Central memory CD8-positive, alpha-beta T cell (primary cell): ENCODE data around the gene PLK3.
"Not testable (repeated sequence)": the region's sequence is repeated elsewhere in the genome, so short reads cannot be mapped to it uniquely, and the experiment has no call there.

Source experiments
- ATAC-seq: fragments of 150-1000 bp; cut with Tn5 transposase; replicated peaks from 2 replicates; pipeline ENCODE4 v1.10.0; 2022; ENCODE audit warnings: mild to moderate bottlenecking, moderate FRiP score, moderate number of reproducible peaks; ENCODE audit not compliant: poor library complexity, severe bottlenecking; ENCODE audit errors: extremely low read depth
- DNase-seq, 2 donors: peaks; one replicate each; pipeline ENCODE4 v3.0.0; 2021; ENCODE audit warnings: low spot score in 2 of 2
- H3K27ac Mint-ChIP-seq: one replicate; pipeline ENCODE4 v1.8.0; 2022; ENCODE audit warnings: low read depth, mild to moderate bottlenecking, moderate library complexity, mixed read lengths
- H3K27me3 Mint-ChIP-seq: one replicate; pipeline ENCODE4 v1.8.0; 2022; ENCODE audit warnings: mixed read lengths
- H3K36me3 Mint-ChIP-seq: one replicate; pipeline ENCODE4 v1.8.0; 2022; ENCODE audit warnings: mild to moderate bottlenecking, moderate library complexity, mixed read lengths; ENCODE audit not compliant: insufficient read depth
- H3K4me1 Mint-ChIP-seq: one replicate; pipeline ENCODE4 v1.8.0; 2022; ENCODE audit warnings: mixed read lengths
- H3K4me3 Mint-ChIP-seq: one replicate; pipeline ENCODE4 v1.8.0; 2022; ENCODE audit warnings: mild to moderate bottlenecking, moderate library complexity, mixed read lengths
- H3K9me3 Mint-ChIP-seq: one replicate; pipeline ENCODE4 v1.8.0; 2022; ENCODE audit warnings: mixed read lengths

Gene PLK3

DNA sequence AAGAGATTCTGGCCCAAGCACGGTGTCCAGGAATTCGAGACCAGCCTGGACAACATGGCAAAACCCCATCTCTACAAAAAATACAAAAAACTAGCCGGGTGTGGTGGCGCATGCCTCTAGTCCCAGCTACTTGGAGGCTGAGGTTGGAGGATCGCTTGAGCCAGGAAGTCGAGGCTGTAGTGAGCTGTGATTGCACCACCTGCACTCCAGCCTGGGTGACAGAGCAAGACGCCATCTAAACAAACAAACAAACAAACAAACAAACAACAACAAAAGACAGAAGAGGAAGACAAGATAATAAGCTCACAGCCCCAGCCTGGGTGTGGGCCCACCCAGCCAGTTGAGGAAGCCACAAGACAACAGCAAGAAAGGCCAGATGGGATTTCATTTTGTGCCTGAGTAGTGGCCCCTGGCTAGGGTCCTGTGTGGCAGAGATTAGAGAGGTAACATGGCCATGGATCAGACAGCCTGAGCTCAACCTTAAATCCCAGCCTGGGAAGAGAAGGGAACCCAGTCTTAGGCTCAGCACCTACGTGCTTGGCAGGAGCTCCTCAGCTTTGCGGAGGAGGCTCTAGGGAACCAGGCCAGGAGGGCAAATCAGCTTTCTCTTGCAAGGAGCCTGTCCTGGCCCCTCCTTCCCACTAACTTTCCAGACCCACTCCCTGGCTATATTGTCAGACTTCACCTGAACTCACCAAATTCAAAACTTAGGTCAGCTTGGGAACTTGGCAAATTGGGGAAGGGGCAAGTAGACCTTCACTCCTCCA is 7.3 kb upstream of the PLK3 start:
- Mint-ChIP-seq H3K36me3 (no peaks in the 10 kb centered on the region), H3K27ac (no peak overlapping the region), H3K4me3 (no peak overlapping the region), H3K9me3 (no peaks in the 10 kb centered on the region), H3K27me3 (no peaks in the 10 kb centered on the region), H3K4me1 (no peaks in the 10 kb centered on the region)
- ATAC-seq (no peak), DNase-seq (no peak)

DNA sequence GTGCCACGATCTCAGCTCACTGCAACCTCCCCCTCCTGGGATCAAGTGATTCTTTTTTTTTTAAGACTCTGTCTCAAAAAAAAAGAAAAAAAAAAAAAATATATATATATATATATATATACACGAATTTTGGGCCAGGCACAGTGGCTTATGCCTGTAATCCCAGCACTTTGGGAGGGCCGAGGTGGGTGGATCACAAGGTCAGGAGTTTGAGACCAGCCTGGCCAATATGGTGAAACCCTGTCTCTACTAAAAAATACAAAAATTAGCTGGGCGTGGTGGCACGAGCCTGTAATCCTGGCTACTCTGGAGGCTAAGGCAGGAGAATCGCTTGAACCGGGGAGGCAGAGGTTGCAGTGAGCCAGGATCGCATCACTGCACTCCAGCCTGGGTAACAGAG is 2.3 kb upstream of the PLK3 start:
- H3K4me1 Mint-ChIP-seq, result peaks cover 23% of the 10 kb centered on the region
- ATAC-seq, H3K27me3 Mint-ChIP-seq, DNase-seq, H3K4me3 Mint-ChIP-seq, H3K27ac Mint-ChIP-seq, H3K9me3 Mint-ChIP-seq: not testable (repeated sequence)
- peaks cover 25% of the 10 kb centered on the region for H3K36me3 Mint-ChIP-seq

DNA sequence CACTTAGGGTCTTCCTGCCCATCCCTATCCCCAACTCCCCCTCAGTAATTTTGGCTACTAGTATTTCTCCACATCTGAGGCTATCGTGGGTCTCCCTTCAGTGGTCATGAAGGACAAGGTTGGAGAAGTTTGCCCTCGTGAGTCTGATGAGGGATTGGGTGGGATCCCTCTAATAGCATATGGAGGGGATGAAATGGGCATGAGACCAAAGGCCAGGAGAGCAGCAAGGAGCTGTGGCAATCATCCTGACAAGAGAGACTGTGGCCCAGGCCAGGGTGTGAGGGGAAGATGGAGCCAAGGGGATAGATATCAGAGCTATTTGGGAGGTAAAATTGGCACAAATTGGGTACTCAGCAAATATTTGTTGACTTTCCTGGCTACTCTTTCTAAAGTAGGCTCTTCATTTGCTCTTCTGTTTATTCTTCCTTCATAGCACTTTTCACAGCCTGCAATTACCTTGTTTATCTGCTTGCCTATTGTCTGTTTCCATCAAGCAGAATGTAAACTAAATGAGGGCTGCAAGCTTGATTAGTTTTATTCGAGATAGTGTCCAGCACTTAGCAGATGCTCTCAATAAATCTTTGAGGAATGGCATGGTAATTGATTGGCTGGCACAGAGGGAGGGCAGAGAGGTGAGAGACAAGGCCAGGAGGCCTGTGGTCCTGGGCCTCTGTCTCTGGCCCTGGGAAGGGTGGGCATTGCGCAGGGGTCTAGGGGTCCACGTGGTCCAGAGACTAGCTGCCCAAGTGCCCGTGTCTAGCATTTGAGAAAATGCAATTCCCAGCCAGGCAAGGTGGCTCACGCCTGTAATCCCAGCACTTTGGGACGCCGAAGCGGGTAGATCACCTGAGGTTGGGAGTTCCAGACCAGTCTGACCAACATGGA is 1.5 kb upstream of the PLK3 start:
- Mint-ChIP-seq H3K9me3 (no peaks in the 10 kb centered on the region), H3K4me1 (peaks cover 32% of the 10 kb centered on the region), H3K36me3 (peaks cover 32% of the 10 kb centered on the region), H3K4me3 (no peak overlapping the region), H3K27me3 (no peaks in the 10 kb centered on the region), H3K27ac (peak overlapping the region; percentile 98)
- no peak for DNase-seq
- ATAC-seq, result no peak

DNA sequence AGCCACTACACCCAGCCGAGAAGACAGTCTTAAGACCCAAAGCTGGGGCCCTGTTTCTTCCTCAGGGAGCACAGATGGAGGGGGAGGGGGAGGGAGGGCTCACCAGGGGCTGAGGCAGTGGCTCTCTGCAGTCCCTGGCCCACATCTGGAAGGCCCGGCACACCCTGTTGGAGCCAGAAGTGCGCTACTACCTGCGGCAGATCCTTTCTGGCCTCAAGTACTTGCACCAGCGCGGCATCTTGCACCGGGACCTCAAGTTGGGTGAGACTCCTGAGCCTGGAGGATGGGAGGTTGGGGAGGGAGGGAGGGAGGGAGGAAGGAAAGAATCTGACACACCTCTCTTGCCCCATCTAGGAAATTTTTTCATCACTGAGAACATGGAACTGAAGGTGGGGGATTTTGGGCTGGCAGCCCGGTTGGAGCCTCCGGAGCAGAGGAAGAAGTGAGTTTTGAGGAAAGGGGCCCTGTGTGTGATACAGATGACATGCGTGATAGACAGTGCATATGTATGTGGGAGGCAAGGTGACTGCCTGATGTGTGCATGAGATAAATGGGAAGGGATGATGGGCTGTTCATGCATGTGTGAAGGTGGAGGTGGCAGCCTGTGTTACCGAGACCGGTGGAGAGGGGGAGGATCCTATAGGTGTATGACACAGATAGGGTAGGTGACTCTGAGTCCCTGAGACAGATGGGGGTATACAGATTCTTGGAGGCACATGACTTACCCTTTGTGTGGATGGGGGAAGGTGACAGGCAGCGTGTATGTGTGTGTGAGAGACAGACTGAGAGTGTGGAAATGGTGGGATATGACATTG is 1.5 kb downstream of the PLK3 start:
- H3K9me3 Mint-ChIP-seq, result no peaks in the 10 kb centered on the region
- ATAC-seq (peak; percentile 6), DNase-seq (no peak)
- peak overlapping the region; percentile 75 for H3K27ac Mint-ChIP-seq
- peaks cover 35% of the 10 kb centered on the region for H3K4me1 Mint-ChIP-seq
- H3K4me3 Mint-ChIP-seq, result peak overlapping the region; percentile 64
- H3K36me3 Mint-ChIP-seq, result peaks cover 56% of the 10 kb centered on the region
- no peaks in the 10 kb centered on the region for H3K27me3 Mint-ChIP-seq

DNA sequence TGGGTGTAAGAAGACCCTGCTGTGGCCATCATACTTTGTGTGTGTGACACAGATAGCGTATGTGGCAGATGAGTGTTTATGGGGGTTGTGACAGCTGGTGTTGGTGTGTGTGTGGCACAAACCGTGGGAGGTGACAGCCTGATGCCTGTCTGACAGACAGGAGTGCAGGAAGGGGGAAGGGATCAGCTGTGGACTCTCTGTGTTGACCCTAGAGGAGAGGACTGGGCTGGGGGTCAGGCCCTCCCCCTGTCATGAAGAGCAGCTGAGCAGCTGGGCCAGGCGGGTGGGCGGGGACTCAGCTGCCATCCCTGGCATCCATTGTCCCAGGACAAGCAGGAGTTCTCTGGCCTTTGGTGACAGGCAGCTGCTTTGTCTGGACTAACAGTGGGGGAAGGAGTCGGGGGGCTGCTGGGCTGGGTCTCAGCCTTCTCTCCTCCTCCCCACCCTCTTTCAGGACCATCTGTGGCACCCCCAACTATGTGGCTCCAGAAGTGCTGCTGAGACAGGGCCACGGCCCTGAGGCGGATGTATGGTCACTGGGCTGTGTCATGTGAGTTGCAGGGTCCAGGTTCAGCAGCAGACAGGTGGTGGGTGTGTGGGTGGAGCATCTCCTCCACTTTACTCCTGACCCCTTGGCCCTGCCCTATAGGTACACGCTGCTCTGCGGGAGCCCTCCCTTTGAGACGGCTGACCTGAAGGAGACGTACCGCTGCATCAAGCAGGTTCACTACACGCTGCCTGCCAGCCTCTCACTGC is 2.3 kb downstream of the PLK3 start:
- H3K27me3 Mint-ChIP-seq, result no peaks in the 10 kb centered on the region
- peak overlapping the region; percentile 75 for H3K27ac Mint-ChIP-seq
- ATAC-seq (no peak), DNase-seq (no peak)
- peaks cover 43% of the 10 kb centered on the region for H3K4me1 Mint-ChIP-seq
- H3K36me3 Mint-ChIP-seq, result peaks cover 63% of the 10 kb centered on the region
- peak overlapping the region; percentile 64 for H3K4me3 Mint-ChIP-seq
- H3K9me3 Mint-ChIP-seq, result no peaks in the 10 kb centered on the region

DNA sequence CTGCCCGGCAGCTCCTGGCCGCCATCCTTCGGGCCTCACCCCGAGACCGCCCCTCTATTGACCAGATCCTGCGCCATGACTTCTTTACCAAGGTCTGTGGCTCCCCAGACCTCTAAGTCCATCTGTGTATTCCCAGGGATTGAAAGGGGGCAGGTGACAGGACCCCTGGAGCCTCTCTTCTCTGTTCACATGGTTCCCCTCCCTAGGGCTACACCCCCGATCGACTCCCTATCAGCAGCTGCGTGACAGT is 2.8 kb downstream of the PLK3 start:
- Mint-ChIP-seq H3K36me3 (peaks cover 68% of the 10 kb centered on the region), H3K27ac (peak overlapping the region; percentile 75), H3K4me3 (peak overlapping the region; percentile 63), H3K4me1 (peaks cover 48% of the 10 kb centered on the region), H3K27me3 (no peaks in the 10 kb centered on the region), H3K9me3 (no peaks in the 10 kb centered on the region)
- DNase-seq, result no peak
- no peak for ATAC-seq

DNA sequence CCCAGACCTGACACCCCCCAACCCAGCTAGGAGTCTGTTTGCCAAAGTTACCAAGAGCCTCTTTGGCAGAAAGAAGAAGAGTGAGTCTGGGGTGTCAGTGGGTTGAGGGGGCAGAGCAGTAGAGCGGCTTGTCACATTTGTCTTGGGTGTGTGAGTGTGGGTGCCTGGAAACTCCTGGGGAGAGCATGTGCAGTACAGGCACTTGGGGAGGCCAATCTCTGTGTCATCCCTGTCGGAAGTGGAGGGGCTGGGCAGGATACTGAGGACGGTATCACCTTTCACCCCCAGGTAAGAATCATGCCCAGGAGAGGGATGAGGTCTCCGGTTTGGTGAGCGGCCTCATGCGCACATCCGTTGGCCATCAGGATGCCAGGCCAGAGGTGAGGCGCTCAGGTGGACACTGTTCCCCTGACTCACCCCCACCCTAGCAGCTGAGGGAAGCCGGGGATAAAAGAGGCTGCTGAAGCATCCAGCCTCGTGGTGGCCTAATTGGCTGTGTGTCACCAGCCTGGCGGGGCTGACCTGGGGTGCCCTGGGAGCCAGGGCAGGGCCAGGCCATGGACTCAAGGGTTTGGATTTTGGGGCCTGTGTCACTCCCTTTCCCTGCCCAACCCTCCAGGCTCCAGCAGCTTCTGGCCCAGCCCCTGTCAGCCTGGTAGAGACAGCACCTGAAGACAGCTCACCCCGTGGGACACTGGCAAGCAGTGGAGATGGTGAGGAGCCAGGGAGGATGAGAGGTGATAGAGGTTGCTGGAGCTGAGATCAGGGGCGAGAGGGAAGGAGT is 3.3 kb downstream of the PLK3 start:
- no peaks in the 10 kb centered on the region for H3K9me3 Mint-ChIP-seq
- DNase-seq (no peak), ATAC-seq (no peak)
- H3K4me1 Mint-ChIP-seq, result peaks cover 51% of the 10 kb centered on the region
- H3K4me3 Mint-ChIP-seq, result peak overlapping the region; percentile 63
- no peaks in the 10 kb centered on the region for H3K27me3 Mint-ChIP-seq
- peaks cover 70% of the 10 kb centered on the region for H3K36me3 Mint-ChIP-seq
- H3K27ac Mint-ChIP-seq, result peak overlapping the region; percentile 75

DNA sequence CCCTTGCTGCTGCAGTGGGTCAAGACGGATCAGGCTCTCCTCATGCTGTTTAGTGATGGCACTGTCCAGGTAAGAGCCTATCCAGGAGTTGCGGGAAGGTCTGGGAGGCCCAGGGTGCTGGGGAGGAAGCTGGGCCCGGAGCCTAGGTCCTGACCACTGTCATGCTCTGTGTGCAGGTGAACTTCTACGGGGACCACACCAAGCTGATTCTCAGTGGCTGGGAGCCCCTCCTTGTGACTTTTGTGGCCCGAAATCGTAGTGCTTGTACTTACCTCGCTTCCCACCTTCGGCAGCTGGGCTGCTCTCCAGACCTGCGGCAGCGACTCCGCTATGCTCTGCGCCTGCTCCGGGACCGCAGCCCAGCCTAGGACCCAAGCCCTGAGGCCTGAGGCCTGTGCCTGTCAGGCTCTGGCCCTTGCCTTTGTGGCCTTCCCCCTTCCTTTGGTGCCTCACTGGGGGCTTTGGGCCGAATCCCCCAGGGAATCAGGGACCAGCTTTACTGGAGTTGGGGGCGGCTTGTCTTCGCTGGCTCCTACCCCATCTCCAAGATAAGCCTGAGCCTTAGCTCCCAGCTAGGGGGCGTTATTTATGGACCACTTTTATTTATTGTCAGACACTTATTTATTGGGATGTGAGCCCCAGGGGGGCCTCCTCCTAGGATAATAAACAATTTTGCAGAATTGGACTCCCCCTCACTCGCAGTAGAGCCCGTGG is 5.3 kb downstream of the PLK3 start:
- H3K9me3 Mint-ChIP-seq, result no peaks in the 10 kb centered on the region
- DNase-seq, result no peak
- H3K4me3 Mint-ChIP-seq, result peak overlapping the region; percentile 36
- H3K27ac Mint-ChIP-seq, result peak overlapping the region; percentile 75
- no peaks in the 10 kb centered on the region for H3K27me3 Mint-ChIP-seq
- ATAC-seq, result no peak
- H3K4me1 Mint-ChIP-seq, result peaks cover 64% of the 10 kb centered on the region
- peaks cover 75% of the 10 kb centered on the region for H3K36me3 Mint-ChIP-seq

DNA sequence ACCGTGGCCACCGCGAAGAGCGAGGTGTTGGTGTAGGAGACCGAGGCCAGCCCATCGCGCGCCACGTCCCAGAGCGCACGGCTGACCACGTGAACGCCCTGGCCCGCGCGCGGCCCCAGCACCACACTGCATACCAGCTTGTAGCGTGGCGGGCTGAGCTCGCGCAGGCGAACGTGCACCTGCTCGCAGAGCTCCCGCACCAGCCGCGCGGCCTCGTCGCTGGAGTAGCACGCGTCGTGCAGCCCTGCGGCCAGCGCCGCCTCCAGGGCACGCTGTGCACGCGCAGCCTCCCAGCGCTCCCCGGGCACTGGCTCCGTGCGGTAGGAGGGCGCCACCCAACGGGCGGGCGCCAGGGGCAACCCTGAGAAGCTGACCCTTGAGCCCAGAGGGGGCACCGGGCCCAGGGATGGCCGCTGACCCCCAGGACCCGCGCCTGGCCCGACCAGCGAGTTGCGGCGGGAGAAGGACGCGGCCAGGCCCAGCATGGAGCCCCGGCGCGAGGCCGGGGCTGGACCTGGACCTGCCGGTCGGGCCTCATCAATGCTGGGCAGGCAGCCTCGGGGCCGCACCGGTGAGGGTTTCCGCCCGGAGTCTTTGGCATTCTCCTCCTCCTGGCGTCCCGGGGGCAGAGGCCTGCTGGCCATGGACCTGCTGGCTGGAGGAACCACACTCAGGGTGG is 6.0 kb downstream of the PLK3 start:
- peak overlapping the region; percentile 100 for H3K27ac Mint-ChIP-seq
- peak overlapping the region; percentile 36 for H3K4me3 Mint-ChIP-seq
- no peak for ATAC-seq
- H3K9me3 Mint-ChIP-seq, result no peaks in the 10 kb centered on the region
- no peaks in the 10 kb centered on the region for H3K27me3 Mint-ChIP-seq
- H3K4me1 Mint-ChIP-seq, result peaks cover 66% of the 10 kb centered on the region
- DNase-seq, result no peak
- peaks cover 71% of the 10 kb centered on the region for H3K36me3 Mint-ChIP-seq

DNA sequence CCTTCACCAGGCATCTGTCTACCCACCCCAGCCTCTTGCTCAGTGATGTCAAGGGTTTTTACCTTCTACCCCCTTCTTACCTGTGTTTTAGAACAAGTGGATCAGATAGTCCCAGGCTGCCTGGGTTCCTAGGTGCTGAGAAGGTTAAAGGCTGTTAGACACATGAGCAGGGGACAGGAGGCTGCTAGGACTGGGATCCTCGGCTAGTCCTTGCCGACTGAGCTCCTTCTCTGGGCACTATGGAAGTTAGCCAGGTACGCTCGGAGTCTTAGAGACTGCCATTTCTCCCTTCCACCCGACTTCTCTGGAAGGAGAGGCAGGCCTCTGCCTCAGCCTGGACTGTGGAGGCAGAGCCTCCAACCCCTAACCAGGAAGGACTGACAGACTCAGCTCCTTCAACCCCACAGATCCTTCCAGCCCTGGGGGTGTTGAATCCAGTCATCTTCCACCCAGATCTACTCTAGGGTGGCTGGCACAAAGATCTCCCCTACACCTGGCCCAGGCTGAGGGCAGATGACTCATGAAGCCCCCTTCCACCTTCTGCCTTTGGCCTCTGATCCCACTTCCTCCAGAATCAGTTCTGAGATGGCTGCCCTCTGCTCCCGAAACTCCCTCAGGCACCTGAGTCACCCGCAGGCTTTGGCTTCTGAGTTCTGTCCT is 6.7 kb downstream of the PLK3 start, which contains the start of gene DYNLT4:
Gene DYNLT4, minus strand, starts transcription at position 648 of the 660 bp plus-strand sequence. CDS start 683 bp downstream, outside the sequence.
- peak within 1 kb of the TSS; percentile 100 for H3K27ac Mint-ChIP-seq
- H3K9me3 Mint-ChIP-seq, result no peaks in the 10 kb centered on the region
- DNase-seq, result no peak
- ATAC-seq, result peak; percentile 0
- peak within 1 kb of the TSS; percentile 74 for H3K4me3 Mint-ChIP-seq
- H3K27me3 Mint-ChIP-seq, result no peaks in the 10 kb centered on the region
- H3K4me1 Mint-ChIP-seq, result peaks cover 70% of the 10 kb centered on the region
- peaks cover 67% of the 10 kb centered on the region for H3K36me3 Mint-ChIP-seq
